HG03135 (cell line): ENCODE data around the gene PTPN20.
A peak's percentile ranks its signal among the peaks of the same experiment; 100 is the strongest.
"Not testable (repeated sequence)": the region's sequence is repeated elsewhere in the genome, so short reads cannot be mapped to it uniquely, and the experiment has no call there.

ENCODE experiments used
- ATAC-seq: cut with Tn5 transposase; IDR thresholded peaks from one replicate; pipeline ENCODE4 v1.9.1; 2021; ENCODE audit warnings: mild to moderate bottlenecking, moderate library complexity; ENCODE audit not compliant: unreplicated experiment

PTPN20 gene

DNA sequence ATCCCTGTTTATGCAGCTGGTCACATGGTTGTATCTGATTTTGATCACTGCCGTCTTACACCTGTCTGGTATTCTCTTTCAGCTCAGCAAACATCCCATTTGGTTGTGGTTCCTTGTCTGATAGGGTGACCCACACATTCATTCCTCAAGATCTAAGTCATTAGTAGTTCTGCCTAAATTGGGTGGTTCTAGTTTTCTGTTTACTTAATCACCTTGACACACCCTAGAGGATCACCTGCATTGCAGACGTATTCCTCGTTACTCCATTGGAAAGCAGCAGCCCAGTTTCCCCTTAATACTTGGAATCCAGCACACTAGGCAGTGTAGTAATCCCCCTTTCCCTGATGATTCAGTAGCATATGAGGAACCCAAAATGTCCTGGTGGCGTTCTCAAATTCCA is 41.3 kb downstream of the PTPN20 start:
- not testable (repeated sequence) for ATAC-seq

GRCh38 chr10:46960742-46961141 is 49.5 kb downstream of the PTPN20 start:
- not testable (repeated sequence) for ATAC-seq

DNA sequence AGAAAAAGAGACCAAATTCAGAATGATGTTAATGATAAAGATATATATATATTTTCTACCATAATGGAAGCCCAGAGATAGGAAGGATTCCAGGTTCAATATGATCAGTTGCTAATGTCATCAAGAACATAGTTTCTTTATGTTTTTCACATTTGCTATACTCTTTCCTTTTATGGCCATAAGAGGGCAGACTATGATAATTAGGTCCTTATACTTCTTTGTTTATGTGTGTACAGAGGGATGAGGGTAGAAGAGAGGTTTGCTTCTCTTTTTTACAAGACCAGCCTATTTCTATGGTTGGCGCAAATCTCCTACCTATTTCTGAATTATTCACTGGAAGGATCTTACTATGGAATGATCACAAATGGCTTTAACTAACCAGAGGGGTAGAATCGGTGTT is 52.1 kb downstream of the PTPN20 start:
- ATAC-seq, result not testable (repeated sequence)

DNA sequence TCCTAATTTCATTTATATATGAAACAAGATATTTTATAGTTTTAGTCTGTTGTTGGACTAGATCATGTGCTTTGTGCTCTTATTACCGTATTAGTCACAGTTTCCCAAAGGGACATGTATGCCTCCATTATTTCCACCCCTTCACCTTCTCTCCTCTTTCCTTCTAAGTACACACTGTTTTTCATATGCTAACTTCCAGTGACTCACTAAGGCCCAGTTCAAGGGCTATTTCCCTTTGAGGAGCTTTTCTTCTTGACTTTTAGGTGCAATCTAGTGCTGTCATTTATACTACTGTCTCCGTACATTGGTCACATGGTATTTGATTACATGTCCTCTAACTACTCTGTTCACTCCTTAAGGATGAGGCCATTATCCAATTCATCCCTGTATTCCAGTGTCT is 55.8 kb downstream of the PTPN20 start:
- ATAC-seq, result not testable (repeated sequence)

DNA sequence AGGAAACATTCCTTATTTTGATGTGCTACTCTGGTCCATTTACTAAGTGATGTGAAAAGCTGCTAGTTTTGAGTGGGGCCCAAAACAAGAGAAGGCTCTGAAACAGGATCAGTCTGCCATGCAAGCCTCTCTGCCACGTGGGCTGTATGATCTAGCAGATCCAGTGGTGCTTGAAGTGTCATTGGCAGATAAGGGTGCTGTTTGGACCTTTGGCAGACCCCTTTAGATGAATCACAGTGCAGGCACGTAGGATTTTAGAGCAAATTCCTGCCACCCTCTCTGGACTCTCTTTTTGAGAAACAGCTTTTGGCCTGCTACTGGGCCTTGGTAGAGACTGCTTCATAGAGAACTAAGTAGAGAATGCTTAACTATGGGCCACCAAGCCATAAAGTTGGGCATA is 69.0 kb downstream of the PTPN20 start:
- not testable (repeated sequence) for ATAC-seq

DNA sequence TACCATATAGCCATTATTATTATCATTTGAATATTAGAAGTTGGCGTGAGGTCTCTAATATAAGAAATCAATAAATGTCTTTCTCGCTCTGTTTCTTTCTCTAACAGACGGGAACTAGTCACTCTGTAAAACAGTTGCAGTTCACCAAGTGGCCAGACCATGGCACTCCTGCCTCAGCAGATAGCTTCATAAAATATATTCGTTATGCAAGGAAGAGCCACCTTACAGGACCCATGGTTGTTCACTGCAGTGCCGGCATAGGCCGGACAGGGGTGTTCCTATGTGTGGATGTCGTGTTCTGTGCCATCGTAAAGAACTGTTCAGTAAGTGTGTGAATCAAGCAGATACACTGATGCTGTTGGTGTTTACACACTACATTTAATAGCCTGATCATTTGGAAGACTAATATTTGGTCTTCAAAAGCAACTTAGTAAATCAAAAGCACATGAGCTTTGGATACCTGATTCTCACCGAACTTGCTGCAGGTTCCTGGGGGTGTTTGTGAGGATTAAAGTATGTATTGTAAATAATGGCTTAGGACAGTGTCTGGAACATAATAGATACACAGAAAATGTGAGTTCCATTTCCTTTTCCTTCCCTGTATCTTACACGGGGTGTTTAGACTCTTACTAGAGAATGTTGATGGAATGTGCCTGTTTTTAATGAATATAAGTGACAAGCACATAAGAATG is 76.2 kb downstream of the PTPN20 start:
- ATAC-seq, result peak; percentile 84

GRCh38 chr10:46992803-46993561 is 81.8 kb downstream of the PTPN20 start:
- ATAC-seq, result no peak

DNA sequence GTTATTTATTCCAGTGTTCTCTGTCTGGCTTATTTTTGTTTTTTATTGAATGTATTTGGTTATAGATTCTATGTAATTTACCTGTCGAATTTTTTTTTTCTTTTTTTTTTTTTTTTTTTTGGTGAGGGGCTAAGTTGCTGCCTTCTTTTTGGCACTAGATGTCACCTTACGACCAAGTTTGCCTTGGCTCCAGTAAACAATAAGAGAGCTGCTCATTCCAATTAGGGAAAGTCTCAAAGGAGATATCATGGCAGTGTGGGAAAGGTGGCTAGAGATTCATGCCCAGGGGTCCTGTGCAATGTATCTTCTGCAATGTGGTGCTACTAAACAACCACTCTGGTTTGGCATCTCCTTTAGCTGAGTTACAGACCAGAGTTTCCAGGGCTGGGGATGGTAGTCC is 84.0 kb downstream of the PTPN20 start:
- no peak for ATAC-seq

- no peak for ATAC-seq
These were observed 87.0 kb downstream of the PTPN20 start for GRCh38 chr10:46998192-46998591.

DNA sequence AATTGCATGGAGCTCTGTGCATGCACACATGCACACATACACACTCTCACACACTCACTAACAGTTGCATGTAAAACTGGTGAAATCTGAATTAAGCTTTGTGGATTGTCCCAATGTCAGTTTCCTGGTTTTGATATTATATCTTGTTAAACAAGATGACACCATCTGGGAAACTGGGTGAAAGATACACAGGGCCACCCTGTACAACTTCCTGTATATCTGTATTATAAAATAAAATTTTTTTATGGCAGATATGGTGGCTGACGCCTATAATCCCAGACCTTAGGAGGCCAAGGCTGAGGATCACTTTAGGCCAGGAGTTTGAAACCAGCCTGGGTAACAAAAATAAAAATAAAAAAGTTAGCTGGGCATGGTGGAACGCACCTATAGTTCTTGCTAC is 87.4 kb downstream of the PTPN20 start:
- ATAC-seq, result no peak

DNA sequence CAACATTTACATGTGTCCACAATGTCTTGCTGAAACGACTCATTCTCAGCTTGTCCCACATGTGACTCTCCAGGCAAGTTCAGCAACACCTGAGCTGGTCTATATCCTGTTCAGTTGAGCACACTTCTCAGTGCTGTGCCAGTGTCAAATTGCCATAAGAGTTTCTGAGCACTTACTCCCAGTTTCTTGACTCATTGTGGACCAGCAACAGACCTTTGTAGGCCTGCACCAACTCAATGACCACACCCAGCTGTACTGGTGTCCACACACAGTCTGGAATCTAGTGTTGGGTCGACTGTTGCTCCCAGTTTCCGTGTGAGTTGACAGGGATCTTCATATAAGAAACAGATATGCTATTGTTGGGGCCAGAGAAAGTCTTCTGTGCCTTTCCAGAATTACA is 88.0 kb downstream of the PTPN20 start:
- ATAC-seq, result no peak

DNA sequence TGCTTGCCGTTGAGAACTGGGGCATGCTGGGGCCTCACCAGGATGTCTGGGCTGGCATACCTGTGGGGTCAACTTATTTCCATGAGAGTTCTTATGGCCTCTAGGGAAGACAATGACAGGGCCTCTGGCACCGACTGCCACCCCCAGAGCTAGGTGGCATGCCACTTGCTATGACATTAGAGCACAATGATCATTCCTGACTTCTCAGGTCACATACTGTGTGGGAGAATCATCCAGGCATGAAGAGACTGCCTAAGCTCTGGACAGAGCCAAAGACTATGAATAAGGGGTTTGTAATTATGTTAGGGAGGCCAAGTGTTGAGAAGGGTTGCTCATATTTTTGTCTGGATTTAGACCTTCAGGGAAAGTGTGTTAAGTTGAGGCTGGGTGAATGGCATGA is 97.5 kb downstream of the PTPN20 start:
- ATAC-seq, result no peak

GRCh38 chr10:47009215-47009838 is 98.1 kb downstream of the PTPN20 start:
- no peak for ATAC-seq

DNA sequence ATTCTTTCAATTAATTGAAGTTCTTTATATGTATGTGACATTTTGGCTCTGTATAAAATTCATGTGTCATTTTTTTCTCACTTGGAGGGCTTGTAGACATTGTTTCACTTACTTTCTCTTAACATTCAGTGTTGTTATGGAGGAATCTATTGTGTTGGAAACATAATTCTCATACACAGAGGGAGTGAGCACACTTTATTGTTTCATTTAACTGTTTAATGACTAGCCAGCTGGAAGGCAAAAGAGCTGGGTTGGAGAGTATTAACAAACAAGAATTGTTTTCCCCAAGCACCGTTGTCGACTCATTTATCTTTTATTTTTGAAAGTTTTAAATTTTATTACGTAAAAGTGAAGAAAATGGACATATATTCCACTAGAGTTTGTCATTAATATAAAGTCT is 98.8 kb downstream of the PTPN20 start:
- no peak for ATAC-seq

- no peak for ATAC-seq
These were observed 101.0 kb downstream of the PTPN20 start for GRCh38 chr10:47012214-47012613.

DNA sequence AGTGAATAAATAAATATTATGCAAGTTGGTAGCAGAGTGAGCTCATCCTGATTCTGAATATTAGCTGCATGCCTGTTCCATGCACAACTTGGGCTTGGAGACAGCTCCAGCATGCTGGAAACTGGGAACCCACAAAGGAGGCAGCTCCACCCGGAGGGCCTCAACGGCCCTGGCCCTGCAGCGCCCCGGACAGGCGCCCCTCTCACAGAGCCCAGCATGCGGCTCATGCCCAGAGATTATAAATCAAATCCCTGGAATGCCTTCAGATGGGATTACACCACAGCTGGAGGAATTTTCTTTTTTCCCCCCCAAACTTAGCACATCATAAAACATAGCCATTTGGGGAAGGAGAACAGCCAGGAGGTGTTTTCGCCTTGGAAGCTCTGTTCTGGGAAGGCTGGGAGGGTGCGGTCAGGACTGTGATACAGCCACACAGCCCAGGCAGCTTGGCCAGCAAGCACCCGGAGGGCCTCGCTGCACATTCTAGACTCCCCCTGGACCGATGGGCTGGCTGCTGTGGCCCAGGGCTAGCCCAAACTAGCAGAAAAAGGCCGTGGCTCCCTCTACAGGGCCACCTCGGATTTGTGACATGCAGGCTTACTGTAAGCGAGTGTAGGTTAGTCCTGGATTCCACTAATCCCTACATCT is 102.4 kb downstream of the PTPN20 start:
- no peak for ATAC-seq

DNA sequence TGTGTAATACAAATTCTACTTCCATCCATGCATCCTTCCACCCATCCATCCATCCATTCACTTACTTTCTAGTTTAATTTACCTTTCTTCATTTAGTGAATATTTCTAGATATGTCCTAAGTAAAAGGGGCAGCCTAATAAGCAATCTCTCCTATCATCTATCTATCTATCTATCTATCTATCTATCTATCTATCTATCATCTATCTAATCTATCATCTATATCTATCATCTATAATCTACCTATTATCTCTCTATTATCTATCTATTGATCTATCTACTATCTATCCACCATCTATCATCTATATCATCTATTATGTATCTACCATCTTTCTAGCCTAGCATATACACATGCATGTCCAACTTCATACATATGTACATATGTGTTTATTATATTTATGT is 104.2 kb downstream of the PTPN20 start:
- ATAC-seq, result no peak

DNA sequence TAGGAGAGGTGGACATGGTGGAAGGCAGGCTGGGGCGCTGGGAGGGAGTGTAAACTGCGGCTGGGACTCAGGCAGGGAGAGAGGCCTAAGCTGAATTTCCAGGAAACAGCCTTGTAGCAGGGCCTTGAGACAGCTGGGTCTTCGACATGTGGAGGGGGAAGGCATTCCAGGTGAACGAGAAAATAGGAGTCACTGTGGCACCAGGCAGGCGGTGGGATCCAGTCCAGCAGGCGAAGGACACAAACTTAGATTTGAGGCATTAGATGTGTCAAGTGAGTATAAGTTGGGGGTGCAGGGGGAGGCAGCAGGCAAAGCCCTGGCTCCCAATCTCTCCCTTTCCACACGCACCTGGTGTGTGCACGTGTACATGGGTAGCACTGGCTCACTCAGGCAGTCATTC is 105.3 kb downstream of the PTPN20 start:
- ATAC-seq, result no peak

- ATAC-seq, result no peak
These were observed 107.0 kb downstream of the PTPN20 start for GRCh38 chr10:47018026-47018735.

- no peak for ATAC-seq
These were observed 108.2 kb downstream of the PTPN20 start for GRCh38 chr10:47019155-47020145.
